GM18499 (cell line): Measurements from ENCODE around the gene MT4.

Source experiments
- ATAC-seq: cut with Tn5 transposase; IDR thresholded peaks from one replicate; pipeline ENCODE4 v1.9.1; 2021; ENCODE audit warnings: moderate number of reproducible peaks; ENCODE audit not compliant: insufficient read depth, unreplicated experiment

The MT4 gene

GRCh38 chr16:56564793-56565477, at the start of gene MT4:
MT4 (plus strand) TSS chr16:56565073; CDS start chr16:56565129, 56 bp downstream.
- ATAC-seq: no peak

- ATAC-seq: no peak
Observed at GRCh38 chr16:56515665-56516064, 49.2 kb upstream of the MT4 start.

GRCh38 chr16:56517206-56517605, 47.7 kb upstream of the MT4 start:
- no peak for ATAC-seq

GRCh38 chr16:56518425-56518824, 46.4 kb upstream of the MT4 start:
- no peak for ATAC-seq

GRCh38 chr16:56519459-56520250, 45.2 kb upstream of the MT4 start, which contains the start of gene BBS2:
BBS2 (minus strand) TSS chr16:56520024; CDS start chr16:56519862, 162 bp downstream.
- peak; percentile 43 for ATAC-seq

- no peak for ATAC-seq
Observed at GRCh38 chr16:56520251-56520577, 44.7 kb upstream of the MT4 start.

GRCh38 chr16:56525236-56525635, 39.6 kb upstream of the MT4 start:
- no peak for ATAC-seq

- ATAC-seq: no peak
Observed at GRCh38 chr16:56530872-56531271, 34.0 kb upstream of the MT4 start.

GRCh38 chr16:56532714-56533113, 32.2 kb upstream of the MT4 start:
- ATAC-seq: no peak

GRCh38 chr16:56534847-56535383, 30.0 kb upstream of the MT4 start:
- no peak for ATAC-seq

- ATAC-seq: no peak
Observed at GRCh38 chr16:56538331-56538730, 26.5 kb upstream of the MT4 start.

GRCh38 chr16:56539656-56540055, 25.2 kb upstream of the MT4 start:
- no peak for ATAC-seq

- no peak for ATAC-seq
Observed at GRCh38 chr16:56542039-56542438, 22.8 kb upstream of the MT4 start.

- no peak for ATAC-seq
Observed at GRCh38 chr16:56547120-56547948, 17.5 kb upstream of the MT4 start.

- ATAC-seq: no peak
Observed at GRCh38 chr16:56547949-56548567, 16.8 kb upstream of the MT4 start.

- ATAC-seq: no peak
Observed at GRCh38 chr16:56549161-56549560, 15.7 kb upstream of the MT4 start.

- no peak for ATAC-seq
Observed at GRCh38 chr16:56549744-56550385, 15.0 kb upstream of the MT4 start.

- ATAC-seq: no peak
Observed at GRCh38 chr16:56551796-56552738, 12.8 kb upstream of the MT4 start.

- ATAC-seq: no peak
Observed at GRCh38 chr16:56554441-56554840, 10.4 kb upstream of the MT4 start.
